Prostate gland (tissue), 2 donors: ENCODE results near the gene APOM. TPM values are rescaled to one million over a fixed set of nuclear protein-coding genes. Genes with fewer than 3 reads are reported as not detected.

Experiments used
- DNase-seq: peaks from one replicate; pipeline ENCODE4 v3.0.0-alpha.2; 2019; ENCODE audit warnings: low spot score
- H3K27ac ChIP-seq, 2 donors: fragments of 200-600 bp; sonication (generic); 2 replicates each; pipeline ENCODE4 v1.5.1; 2017 to 2019
- H3K27me3 ChIP-seq: fragments of 200-600 bp; sonication (generic); replicated peaks from 2 replicates; pipeline ENCODE4 v1.5.1; 2019; ENCODE audit not compliant: insufficient read depth
- H3K36me3 ChIP-seq, 2 donors: fragments of 200-600 bp; sonication (generic); 1 replicate in 1 of 2; 2 replicates in 1 of 2; pipeline versions ENCODE4 v1.5.1 to v1.8.1; 2017 to 2019
- H3K4me1 ChIP-seq: fragments of 200-600 bp; sonication (generic); replicated peaks from 2 replicates; pipeline ENCODE4 v1.5.1; 2019
- H3K4me3 ChIP-seq, 2 donors: fragments of 200-600 bp; sonication (generic); 2 replicates each; pipeline ENCODE4 v1.5.1; 2017 to 2019
- H3K9me3 ChIP-seq: fragments of 200-600 bp; sonication (generic); 2 replicates; pipeline ENCODE4 v1.5.1; 2017
- CTCF ChIP-seq, 4 experiments: fragments of 200-600 bp in 2 of 4; fragments of 450-650 bp in 2 of 4; sonication (generic) in 2 of 4; IDR thresholded peaks; 1 replicate in 3 of 4; 2 replicates in 1 of 4; pipeline ENCODE4 v1.5.1; 2016 to 2019; ENCODE audit warnings: antibody characterized with exemption in 4 of 4, mild to moderate bottlenecking in 2 of 4, moderate library complexity in 2 of 4
- POLR2A ChIP-seq: fragments of 450-650 bp; IDR thresholded peaks from one replicate; pipeline ENCODE4 v1.6.1; 2016; ENCODE audit warnings: antibody characterized with exemption, mild to moderate bottlenecking
- POLR2AphosphoS5 ChIP-seq: sonication (generic); formaldehyde crosslinking; IDR thresholded peaks from one replicate; pipeline ENCODE4 v1.6.1; 2017; ENCODE audit warnings: antibody characterized with exemption
- WGBS: methylation state at CpG from one replicate; pipeline ENCODE4 v1.1.5; 2018; 5-methylcytosine and 5-hydroxymethylcytosine counted together
- intact Hi-C: fragments of 100-400 bp; cut with DNase I; formaldehyde crosslinking; loops from one replicate; pipeline ENCODE4 v1.14.2; 2022
- total RNA-seq, 2 donors: library from RNA; depleted of rRNA; stranded (reverse); fragments of >200 nt; gene quantifications; one replicate each; pipeline ENCODE4 v1.1.0, GENCODE V29; 2016

APOM gene
- total RNA-seq, 2 donors from 2014 or later = 1.6 to 6.8 TPM

GRCh38 chr6:31614075-31614619 lies 41.5 kb upstream of the APOM start:
- H3K27ac ChIP-seq = no peak overlapping the region
- WGBS = 56% methylated on average over 8 of the region's 8 CpGs
- TF ChIP-seq CTCF (IDR thresholded peaks at IDR 0.05) = no peak

GRCh38 chr6:31614684-31615578 lies 40.8 kb upstream of the APOM start, which contains the start of gene AIF1:
AIF1 (plus strand) TSS chr6:31615234; CDS start chr6:31615330, 96 bp downstream.
- Histone ChIP-seq H3K9me3 (no peaks in the 10 kb centered on the region), H3K4me3 (no peak within 1 kb of the TSS), H3K4me1 (no peaks in the 10 kb centered on the region), H3K36me3 (no peaks in the 10 kb centered on the region), H3K27me3 (no peaks in the 10 kb centered on the region), H3K27ac (no peak within 1 kb of the TSS)
- intact Hi-C loops = no loop called here
- DNase-seq = no peak
- TF ChIP-seq POLR2AphosphoS5 = no peak
- TF ChIP-seq CTCF (IDR thresholded peaks at IDR 0.05) = no peak
- TF ChIP-seq POLR2A = no peak
- 59% methylated on average over 6 of the region's 6 CpGs for WGBS

More at GRCh38 chr6:31614075-31614619, 41.5 kb upstream of the APOM start:
- intact Hi-C loops = no loop called here
- Histone ChIP-seq H3K27me3 (no peaks in the 10 kb centered on the region), H3K4me1 (no peaks in the 10 kb centered on the region), H3K9me3 (no peaks in the 10 kb centered on the region), H3K4me3 (no peak overlapping the region), H3K36me3 (no peaks in the 10 kb centered on the region)
- DNase-seq = no peak

GRCh38 chr6:31615748-31616147 lies 39.9 kb upstream of the APOM start:
- Histone ChIP-seq H3K27ac (no peak overlapping the region), H3K4me1 (no peaks in the 10 kb centered on the region), H3K27me3 (no peaks in the 10 kb centered on the region), H3K9me3 (no peaks in the 10 kb centered on the region), H3K36me3 (no peaks in the 10 kb centered on the region), H3K4me3 (no peak overlapping the region)
- WGBS = 64% methylated on average over 7 of the region's 7 CpGs
- DNase-seq = no peak
- TF ChIP-seq CTCF (IDR thresholded peaks at IDR 0.05) (no peak), POLR2AphosphoS5 (no peak), POLR2A (no peak)
- intact Hi-C loops = no loop called here

- no peak for TF ChIP-seq POLR2A
- TF ChIP-seq CTCF (IDR thresholded peaks at IDR 0.05) = no peak
- no peak for TF ChIP-seq POLR2AphosphoS5
- no peak overlapping the region for H3K27ac ChIP-seq
- DNase-seq = no peak
- intact Hi-C loops = no loop called here
- H3K4me1 ChIP-seq = no peaks in the 10 kb centered on the region
- 84% methylated on average over 2 of the region's 2 CpGs for WGBS
- H3K36me3 ChIP-seq = no peaks in the 10 kb centered on the region
- H3K27me3 ChIP-seq = no peaks in the 10 kb centered on the region
- H3K4me3 ChIP-seq = no peak overlapping the region
- no peaks in the 10 kb centered on the region for H3K9me3 ChIP-seq
Measured at GRCh38 chr6:31617010-31617409, 38.7 kb upstream of the APOM start.
